DLD1 (cell line): Measurements from ENCODE around the gene TNXB.
"Not testable (repeated sequence)": the region's sequence is repeated elsewhere in the genome, so short reads cannot be mapped to it uniquely, and the experiment has no call there.

Experiments used
- in situ Hi-C: cut with HindIII; loops from 2 replicates; pipeline ENCODE4 v1.10.0; 2017; ENCODE audit warnings: low sequenced_read_pairs

Gene TNXB

DNA sequence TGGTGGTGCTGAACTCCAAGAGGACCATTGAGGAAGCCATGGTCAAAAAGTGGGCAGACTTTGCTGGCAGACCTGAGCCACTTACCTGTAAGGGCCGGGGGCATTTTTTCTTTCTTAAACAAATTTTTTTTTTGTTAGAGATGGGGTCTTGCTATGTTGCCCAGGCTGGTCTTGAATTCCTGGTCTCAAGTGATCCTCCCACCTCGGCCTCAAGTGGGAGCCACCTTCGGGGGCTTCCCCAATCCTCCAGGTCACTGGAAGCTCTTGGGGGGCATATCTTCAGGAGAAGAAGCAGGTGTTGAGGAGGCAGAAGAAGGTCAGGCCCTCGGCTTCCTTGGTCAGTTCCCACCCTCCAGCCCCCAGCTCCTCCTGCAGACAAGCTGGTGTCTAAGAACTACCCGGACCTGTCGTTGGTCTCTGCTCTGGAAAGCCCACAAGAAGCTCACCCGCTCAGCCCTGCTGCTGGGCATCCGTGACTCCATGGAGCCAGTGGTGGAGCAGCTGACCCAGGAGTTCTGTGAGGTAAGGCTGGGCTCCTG, 103.1 kb downstream of the TNXB start:
- in situ Hi-C loops, result not testable (repeated sequence)

DNA sequence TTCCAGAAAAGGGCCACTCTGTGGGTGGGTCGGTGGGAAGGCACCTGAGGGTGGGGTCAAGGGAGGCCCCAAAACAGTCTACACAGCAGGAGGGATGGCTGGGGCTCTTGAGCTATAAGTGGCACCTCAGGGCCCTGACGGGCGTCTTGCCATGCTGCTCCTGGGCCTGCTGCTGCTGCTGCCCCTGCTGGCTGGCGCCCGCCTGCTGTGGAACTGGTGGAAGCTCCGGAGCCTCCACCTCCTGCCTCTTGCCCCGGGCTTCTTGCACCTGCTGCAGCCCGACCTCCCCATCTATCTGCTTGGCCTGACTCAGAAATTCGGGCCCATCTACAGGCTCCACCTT, 103.6 kb downstream of the TNXB start:
- in situ Hi-C loops, result not testable (repeated sequence)

DNA sequence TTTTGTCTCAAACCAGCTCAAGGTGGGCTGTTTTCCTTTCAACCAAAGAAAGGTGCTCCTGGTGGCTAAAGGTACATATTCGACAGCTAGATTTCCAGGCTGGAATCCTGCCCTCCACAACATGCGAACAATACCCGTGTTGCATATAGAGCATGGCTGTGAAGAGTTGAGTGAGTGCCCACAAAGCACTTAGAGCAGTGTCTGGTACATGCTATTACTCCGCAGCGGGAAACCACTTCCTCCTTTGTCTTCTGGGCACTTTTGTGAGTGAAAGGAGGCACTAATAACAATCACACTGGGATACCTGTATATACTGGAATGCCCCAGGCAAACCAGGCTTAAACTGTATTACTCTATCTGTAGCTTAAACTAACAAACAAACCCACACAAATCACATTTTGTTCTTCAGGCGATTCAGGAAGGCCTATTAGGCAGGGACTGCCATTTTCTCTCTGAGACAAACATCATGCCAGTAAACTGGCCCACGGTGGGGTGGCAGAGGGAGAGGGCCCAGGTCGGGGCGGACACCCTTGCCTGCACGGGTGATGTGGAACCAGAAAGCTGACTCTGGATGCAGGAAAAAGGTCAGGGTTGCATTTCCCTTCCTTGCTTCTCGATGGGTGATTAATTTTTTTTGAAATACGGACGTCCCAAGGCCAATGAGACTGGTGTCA, 104.1 kb downstream of the TNXB start:
- in situ Hi-C loops, result not testable (repeated sequence)

DNA sequence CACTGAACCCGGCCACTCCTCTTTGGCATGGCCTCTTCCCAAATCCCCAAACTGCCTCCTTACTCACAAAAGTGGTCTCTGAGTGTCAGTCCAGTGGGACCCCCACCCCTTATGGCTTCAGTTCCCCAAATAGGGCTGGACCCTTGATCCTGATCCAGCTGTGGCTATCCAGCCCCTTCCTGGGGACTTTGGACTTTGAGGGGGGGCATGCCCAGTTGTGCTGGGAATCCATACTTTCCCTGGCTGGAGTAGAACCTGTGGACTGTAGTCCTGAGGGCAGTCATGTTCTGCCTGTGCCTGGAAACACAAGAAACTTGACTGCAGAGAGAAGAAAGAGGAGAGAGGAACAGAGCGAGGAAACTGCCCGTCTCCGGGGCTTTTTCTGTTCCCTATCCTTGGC, 104.7 kb downstream of the TNXB start:
- in situ Hi-C loops, result not testable (repeated sequence)

DNA sequence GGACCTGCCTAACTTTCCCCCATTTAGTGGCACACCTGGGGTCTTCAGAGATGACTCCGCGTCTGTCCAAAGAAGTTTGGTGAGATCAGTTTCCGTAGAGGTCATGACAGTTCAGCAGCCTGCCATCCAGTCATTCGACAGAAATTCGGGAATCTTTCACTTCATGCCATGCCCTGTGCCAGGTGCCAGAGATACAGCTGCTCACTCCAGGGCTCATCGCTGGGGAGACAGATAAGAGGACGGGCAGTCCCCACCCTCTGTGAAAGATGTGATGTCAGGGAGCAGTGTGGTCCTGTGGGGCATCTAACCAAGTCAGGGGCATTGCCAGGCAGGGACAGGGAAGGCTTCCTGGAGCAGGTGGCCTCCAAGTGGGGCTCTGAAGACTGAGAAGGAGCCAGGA, 105.8 kb downstream of the TNXB start:
- in situ Hi-C loops, result not testable (repeated sequence)

DNA sequence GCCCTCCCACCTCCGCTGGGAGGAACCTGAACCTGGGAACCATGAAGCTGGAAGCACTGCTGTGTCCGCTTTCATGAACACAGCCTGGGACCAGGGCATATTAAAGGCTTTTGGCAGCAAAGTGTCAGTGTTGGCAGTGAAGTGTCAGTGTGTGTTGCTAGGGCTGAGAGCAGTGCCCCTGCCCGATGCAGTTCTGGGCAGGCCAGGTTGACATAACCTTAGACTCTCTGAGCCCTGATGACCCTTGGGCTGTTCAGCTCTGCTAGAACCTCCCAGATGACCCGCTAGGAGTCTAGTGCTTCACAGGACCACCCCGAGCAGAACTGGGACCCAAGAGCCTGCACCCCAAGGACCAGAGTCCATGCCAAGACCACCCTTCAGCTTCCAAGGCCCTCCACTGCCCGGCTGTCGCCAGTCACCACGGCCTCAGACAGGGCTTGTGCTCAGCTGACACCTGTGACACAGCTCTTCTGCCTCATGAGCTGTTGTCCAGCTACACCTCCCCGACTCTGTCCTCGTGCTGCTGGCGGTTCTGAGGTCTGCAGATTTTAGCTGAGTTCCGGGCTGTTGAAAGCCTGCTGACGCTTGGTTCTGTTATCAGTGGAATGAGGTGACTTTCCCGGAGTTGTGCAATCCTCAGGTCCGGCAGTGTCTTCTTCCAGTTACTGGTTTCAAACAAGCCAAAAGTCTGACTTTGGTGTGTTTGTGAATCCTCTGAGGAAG, 106.4 kb downstream of the TNXB start:
- in situ Hi-C loops, result not testable (repeated sequence)

DNA sequence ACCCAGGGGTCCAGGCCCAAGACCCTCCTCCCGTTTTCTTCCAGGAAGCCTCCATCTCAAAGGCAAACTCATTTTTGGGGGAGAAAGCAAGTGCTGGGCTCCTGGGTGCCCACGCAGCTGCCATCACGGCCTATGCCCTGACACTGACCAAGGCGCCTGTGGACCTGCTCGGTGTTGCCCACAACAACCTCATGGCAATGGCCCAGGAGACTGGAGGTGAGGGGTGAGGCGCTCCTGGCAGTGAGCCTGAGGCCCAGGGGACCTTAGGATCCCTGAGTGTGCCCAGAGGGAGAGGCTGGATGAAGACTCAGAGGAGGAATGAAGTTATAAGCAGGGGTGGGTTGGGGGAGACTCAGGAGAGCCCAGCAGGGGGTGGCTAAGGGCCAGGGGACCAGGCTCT, 112.8 kb downstream of the TNXB start:
- in situ Hi-C loops, result not testable (repeated sequence)

DNA sequence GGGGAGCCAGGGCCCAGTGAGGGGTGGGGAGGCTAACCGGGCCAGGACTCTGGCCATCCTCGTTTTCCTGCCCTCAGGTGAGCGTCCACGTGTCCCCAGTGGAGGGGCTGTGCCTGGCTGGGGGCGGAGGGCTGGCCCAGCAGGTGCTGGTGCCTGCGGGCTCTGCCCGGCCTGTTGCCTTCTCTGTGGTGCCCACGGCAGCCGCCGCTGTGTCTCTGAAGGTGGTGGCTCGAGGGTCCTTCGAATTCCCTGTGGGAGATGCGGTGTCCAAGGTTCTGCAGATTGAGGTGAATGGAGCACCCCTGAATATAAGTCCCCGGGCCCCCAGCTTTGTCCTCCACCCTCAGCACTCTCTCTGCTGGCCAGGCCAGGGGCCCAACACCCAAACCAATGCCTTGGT, 114.7 kb downstream of the TNXB start:
- in situ Hi-C loops, result not testable (repeated sequence)
